Natural killer cell (primary cell): ENCODE data around the gene TRIM65. TPM values are rescaled to one million over a fixed set of nuclear protein-coding genes. Genes with fewer than 3 reads are reported as not detected.

Experiments
- ATAC-seq, 3 donors: fragments of 150-1000 bp in 2 of 3; fragments of 200-7000 bp in 1 of 3; cut with Tn5 transposase; 1 replicate in 1 of 3; 2 replicates in 2 of 3; pipeline ENCODE4 v1.10.0; 2021; ENCODE audit warnings: mild to moderate bottlenecking in 2 of 3, moderate library complexity in 2 of 3
- DNase-seq, 2 donors: peaks; one replicate each; pipeline versions ENCODE4 v3.0.0 to v3.0.0-alpha.2; 2013 to 2021; ENCODE audit warnings: mixed read lengths in 1 of 2
- H3K27ac ChIP-seq: one replicate; pipeline ENCODE4 v1.5.1; 2013; ENCODE audit warnings: mild to moderate bottlenecking, low read length
- H3K27me3 ChIP-seq: one replicate; pipeline ENCODE4 v1.6.1; 2013; ENCODE audit warnings: low read length; ENCODE audit not compliant: control insufficient read depth, insufficient read depth
- H3K36me3 ChIP-seq: one replicate; pipeline ENCODE4 v1.6.1; 2013; ENCODE audit warnings: low read length; ENCODE audit not compliant: control insufficient read depth, insufficient read depth
- H3K4me1 ChIP-seq: one replicate; pipeline ENCODE4 v1.6.1; 2013; ENCODE audit warnings: low read length; ENCODE audit not compliant: control insufficient read depth, insufficient read depth
- H3K4me3 ChIP-seq: one replicate; pipeline ENCODE4 v1.5.1; 2013; ENCODE audit warnings: low read length
- H3K9me3 ChIP-seq: one replicate; pipeline ENCODE4 v1.6.1; 2013; ENCODE audit warnings: low read length; ENCODE audit not compliant: control insufficient read depth, insufficient read depth
- H3K27ac Mint-ChIP-seq, 2 donors: one replicate each; pipeline ENCODE4 v1.8.0; 2022; ENCODE audit warnings: mild to moderate bottlenecking in 2 of 2, mixed read lengths in 2 of 2, moderate library complexity in 1 of 2
- H3K27me3 Mint-ChIP-seq, 2 donors: one replicate each; pipeline ENCODE4 v1.8.0; 2022; ENCODE audit warnings: low read depth in 2 of 2, mixed read lengths in 2 of 2
- H3K36me3 Mint-ChIP-seq: one replicate; pipeline ENCODE4 v1.8.0; 2022; ENCODE audit warnings: mixed read lengths
- H3K4me1 Mint-ChIP-seq, 2 donors: one replicate each; pipeline ENCODE4 v1.8.0; 2022; ENCODE audit warnings: mixed read lengths in 2 of 2
- H3K4me3 Mint-ChIP-seq: one replicate; pipeline ENCODE4 v1.8.0; 2022; ENCODE audit warnings: mild to moderate bottlenecking, moderate library complexity, mixed read lengths
- H3K9me3 Mint-ChIP-seq, 2 donors: one replicate each; pipeline ENCODE4 v1.8.0; 2022; ENCODE audit warnings: mixed read lengths in 2 of 2
- CTCF ChIP-seq: fragments of 200-600 bp; IDR thresholded peaks from one replicate; pipeline ENCODE4 v1.8.0; 2022; ENCODE audit warnings: antibody characterized with exemption
- WGBS: methylation state at CpG from one replicate; pipeline ENCODE4 v1.1.7; 2013; ENCODE audit warnings: missing lambda C conversion rate; ENCODE audit not compliant: insufficient coverage; 5-methylcytosine and 5-hydroxymethylcytosine counted together
- intact Hi-C: fragments of 100-400 bp; cut with micrococcal nuclease; formaldehyde crosslinking; loops from one replicate; pipeline ENCODE4 v1.14.2; 2022
- total RNA-seq, 4 donors: library from RNA; stranded (reverse); fragments of 120-200 nt in 1 of 4; gene quantifications; one replicate each; pipeline versions ENCODE4 v1.2.3 to v1.2.4, GENCODE V29; 2013 to 2022

The TRIM65 gene
- total RNA-seq, 3 donors from 2014 or later (not counting 1 experiment from before 2014, with no cell fraction given), result 19.2 to 26.9 (median 22.5) TPM

- H3K27ac Mint-ChIP-seq, result no peak overlapping the region
- H3K36me3 ChIP-seq, result peaks cover 39% of the 10 kb centered on the region
- H3K4me1 ChIP-seq, result peaks cover 26% of the 10 kb centered on the region
- no peaks in the 10 kb centered on the region for H3K36me3 Mint-ChIP-seq
- intact Hi-C loops, result no loop called here
- no peak overlapping the region for H3K4me3 ChIP-seq
- ATAC-seq (no peak), DNase-seq (no peak)
- H3K4me1 Mint-ChIP-seq, result peaks cover 2 to 15% of the 10 kb centered on the region in 2 donors
- no peak overlapping the region for H3K4me3 Mint-ChIP-seq
- WGBS, result 95% methylated on average over 13 of the region's 13 CpGs
- no peaks in the 10 kb centered on the region for H3K27me3 ChIP-seq
- no peak overlapping the region for H3K27ac ChIP-seq
- no peak for TF ChIP-seq CTCF
- no peaks in the 10 kb centered on the region for H3K9me3 ChIP-seq
- H3K9me3 Mint-ChIP-seq, result no peaks in the 10 kb centered on the region
- no peaks in the 10 kb centered on the region for H3K27me3 Mint-ChIP-seq
Observed at GRCh38 chr17:75900691-75901533, 4.2 kb upstream of the TRIM65 start.

- no peak for TF ChIP-seq CTCF
- WGBS, result 97% methylated on average over 23 of the region's 23 CpGs
- Mint-ChIP-seq H3K36me3 (no peaks in the 10 kb centered on the region), H3K9me3 (no peaks in the 10 kb centered on the region), H3K27ac (no peak overlapping the region), H3K4me1 (peaks cover 12 to 22% of the 10 kb centered on the region in 2 donors), H3K4me3 (no peak overlapping the region), H3K27me3 (no peaks in the 10 kb centered on the region)
- no peaks in the 10 kb centered on the region for H3K9me3 ChIP-seq
- H3K36me3 ChIP-seq, result peaks cover 39% of the 10 kb centered on the region
- no peaks in the 10 kb centered on the region for H3K27me3 ChIP-seq
- intact Hi-C loops, result no loop called here
- H3K27ac ChIP-seq, result no peak overlapping the region
- ATAC-seq, result no peak
- peaks cover 27% of the 10 kb centered on the region for H3K4me1 ChIP-seq
- DNase-seq, result no peak
- H3K4me3 ChIP-seq, result no peak overlapping the region
Observed at GRCh38 chr17:75899767-75900468, 3.2 kb upstream of the TRIM65 start.

- Histone ChIP-seq H3K9me3 (no peaks in the 10 kb centered on the region), H3K4me3 (no peak overlapping the region), H3K36me3 (peaks cover 39% of the 10 kb centered on the region), H3K4me1 (peaks cover 31% of the 10 kb centered on the region), H3K27me3 (no peaks in the 10 kb centered on the region), H3K27ac (no peak overlapping the region)
- Mint-ChIP-seq H3K36me3 (no peaks in the 10 kb centered on the region), H3K4me1 (peaks cover 15 to 22% of the 10 kb centered on the region in 2 donors), H3K9me3 (no peaks in the 10 kb centered on the region), H3K27ac (no peak overlapping the region), H3K4me3 (no peak overlapping the region), H3K27me3 (no peaks in the 10 kb centered on the region)
- DNase-seq, result no peak
- TF ChIP-seq CTCF, result no peak
- ATAC-seq, result no peak
- WGBS, result 96% methylated on average over 13 of the region's 13 CpGs
- intact Hi-C loops, result no loop called here
Observed at GRCh38 chr17:75899353-75899752, 2.6 kb upstream of the TRIM65 start.
